HG02938 (cell line): ENCODE measurements around the gene BCAP31.

Experiments
- ATAC-seq: cut with Tn5 transposase; IDR thresholded peaks from one replicate; pipeline ENCODE4 v1.9.1; 2021; ENCODE audit warnings: mild to moderate bottlenecking, moderate library complexity; ENCODE audit not compliant: unreplicated experiment

Gene BCAP31

GRCh38 chrX:153659268-153659667, 64.9 kb downstream of the BCAP31 start:
- no peak for ATAC-seq

DNA sequence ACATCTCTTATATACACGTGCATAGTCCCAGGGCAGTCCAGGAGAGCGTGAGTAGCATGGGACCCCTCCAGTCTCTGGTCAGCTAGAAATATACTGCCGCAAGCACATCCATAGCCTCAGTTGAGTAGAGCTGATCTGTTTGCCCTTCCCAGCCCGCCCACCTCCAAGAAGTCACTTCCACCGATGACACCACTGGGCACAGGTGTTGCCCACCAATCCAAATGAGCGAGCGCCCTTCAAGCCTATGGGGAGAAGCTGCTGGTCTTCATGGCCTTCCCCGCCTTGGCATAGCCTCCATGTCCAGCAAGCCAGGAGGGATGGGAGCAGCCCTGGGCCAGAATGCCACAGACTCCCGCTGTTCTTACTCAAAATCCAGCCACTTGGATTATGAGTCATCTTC, 67.0 kb downstream of the BCAP31 start:
- no peak for ATAC-seq

- ATAC-seq = no peak
Observed at GRCh38 chrX:153653556-153653955, 70.6 kb downstream of the BCAP31 start.

GRCh38 chrX:153651540-153652079, 72.6 kb downstream of the BCAP31 start:
- ATAC-seq = no peak

DNA sequence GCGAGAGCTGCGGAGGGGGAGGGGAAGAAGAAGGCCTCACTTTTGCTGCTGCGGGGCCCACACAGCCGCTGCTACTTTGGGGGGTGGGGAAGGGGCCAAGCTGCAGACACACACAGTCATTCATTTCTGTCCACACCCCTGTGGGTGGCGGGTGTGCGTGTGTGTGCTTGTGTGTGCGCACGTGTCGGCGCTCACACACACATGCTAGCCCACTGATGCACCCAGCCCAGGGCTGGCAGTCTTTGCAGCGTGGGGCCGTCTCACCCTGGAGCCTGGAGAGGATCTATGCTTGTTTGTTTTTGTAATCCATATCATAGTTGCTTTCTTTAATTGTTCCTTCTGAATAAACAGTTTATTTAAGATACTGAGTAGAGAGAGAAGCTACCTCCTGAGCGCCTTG, 73.2 kb downstream of the BCAP31 start:
- ATAC-seq = no peak
